Measurements from ENCODE around the gene DCXR. TPM values are rescaled to one million over a fixed set of nuclear protein-coding genes. Genes with fewer than 3 reads are reported as not detected.

Gene DCXR
- total and polyA plus RNA-seq, 2 of the 13 experiments (the other 11 are each of a cell fraction or from before 2014, with no cell fraction given): 287 to 311 TPM

- intact Hi-C loops (cut with micrococcal nuclease; ENCODE audit: unreplicated experiment): loop anchor here (1.0 kb wide), 2 partner anchors 9 to 20 kb away; no protein-coding TSS in a partner anchor
- peak; percentile 79; the same call in 1 of the 2 replicates for TF ChIP-seq KDM2A (CRISPR knock-in tag; IDR thresholded peaks at IDR 0.05; ENCODE audit: borderline replicate concordance, low read depth)
- peak; percentile 82 for TF ChIP-seq KLF12 (CRISPR knock-in tag; IDR thresholded peaks at IDR 0.05; ENCODE audit: borderline replicate concordance)
- no peak; the same call in 1 of the 2 replicates for TF ChIP-seq REL (CRISPR knock-in tag; conservative IDR thresholded peaks at IDR 0.05)
- no peak for TF ChIP-seq ZNF784 (CRISPR knock-in tag; IDR thresholded peaks at IDR 0.05; ENCODE audit: borderline replicate concordance)
- peak; percentile 100 for TF ChIP-seq HNRNPL (IDR thresholded peaks at IDR 0.05; ENCODE audit: low read depth, low read length)
- no peak; the same call in 1 of the 2 replicates for TF ChIP-seq DNMT1 (CRISPR knock-in tag; IDR thresholded peaks at IDR 0.05)
- TF ChIP-seq ZNF691 (CRISPR knock-in tag; IDR thresholded peaks at IDR 0.05; ENCODE audit: borderline replicate concordance, low read depth): peak; percentile 82; the same call in 1 of the 2 replicates
- TF ChIP-seq TCF12 (IDR thresholded peaks at IDR 0.05): no peak
- peak; percentile 98 for TF ChIP-seq TCF12 (CRISPR knock-in tag; IDR thresholded peaks at IDR 0.05)
- TF ChIP-seq THAP7 (CRISPR knock-in tag; IDR thresholded peaks at IDR 0.05): peak; percentile 76; the same call in 1 of the 2 replicates
- 0 out of 2 replicates have a peak, but pooled peaks have one; percentile 86 for TF ChIP-seq TOE1 (CRISPR knock-in tag; IDR thresholded peaks at IDR 0.05)
- TF ChIP-seq ZNF746 (CRISPR knock-in tag; IDR thresholded peaks at IDR 0.05): peak; percentile 92
- TF ChIP-seq AKNA (CRISPR knock-in tag; IDR thresholded peaks at IDR 0.05; ENCODE audit: borderline replicate concordance): 0 out of 2 replicates have a peak, but pooled peaks have one; percentile 71
- TF ChIP-seq ZNF431 (CRISPR knock-in tag; IDR thresholded peaks at IDR 0.05; ENCODE audit: borderline replicate concordance, low read depth): peak; percentile 89
- no peak for TF ChIP-seq IKZF1 (IDR thresholded peaks at IDR 0.05)
Observed at GRCh38 chr17:82000803-82001570, 36.5 kb downstream of the DCXR start.

More at GRCh38 chr17:82000803-82001570, 36.5 kb downstream of the DCXR start:
- ATAC-seq: peak; percentile 74
- in situ Hi-C loops (cut with HindIII; ENCODE audit: extremely low pct_ligation_motif_present, low pct_unique_long_range_greater_than_20kb): no loop called here
- Histone ChIP-seq H3K36me3 (replicated peaks in 1 of 2; ENCODE audit: control insufficient read depth in 1 of 2, insufficient read depth in 2 of 2, low read length in 2 of 2) (peaks cover 5 to 8% of the 10 kb centered on the region in 2 experiments; a peak in 4 of 5 replicates), H3K4me1 (ENCODE audit: insufficient read depth, low read length) (peaks cover 100% of the 10 kb centered on the region), H3K79me2 (ENCODE audit: insufficient read depth, low read length) (peaks cover 76% of the 10 kb centered on the region), H2AFZ (ENCODE audit: low read length) (no peak overlapping the region), H4K20me1 (ENCODE audit: insufficient read depth, low read length) (no peaks in the 10 kb centered on the region), H3K27me3 (ENCODE audit: control insufficient read depth in 1 of 2, insufficient read depth in 2 of 2, low read length in 2 of 2) (no peaks in the 10 kb centered on the region), H3K27ac (ENCODE audit: extremely low read length, insufficient read depth, low read length) (peak overlapping the region; percentile 95), H3K9me3 (ENCODE audit: low read length) (no peaks in the 10 kb centered on the region), H3K4me3 (replicated peaks in 1 of 3; ENCODE audit: insufficient read depth in 1 of 3, low read depth in 2 of 3, low read length in 3 of 3) (peak overlapping the region; percentile 18 to 61 (median 35); a peak in 4 of 6 replicates), H3K9ac (ENCODE audit: insufficient read depth, low read depth, low read length) (peak overlapping the region; percentile 80), H3K4me2 (ENCODE audit: low read depth, low read length) (peak overlapping the region; percentile 86)
- CTCF ChIA-PET (ENCODE audit: low intra/inter-chr PET ratio, low total read pairs): interaction anchor here (0.9 to 2.3 kb wide), 4 partner anchors 9 to 41 kb away, joined by 3 to 25 read pairs (median 8); partner anchors contain the start of genes CENPX, LRRC45 and NOTUM
- no peak for DNase-seq (ENCODE audit: low spot score)
- peak; percentile 47 for FAIRE-seq
- under 1% methylated on average over 21 of the region's 32 CpGs for WGBS (ENCODE audit: low lambda C conversion rate)
- BruUV-seq (replicated peaks): no TSS peak
- POLR2A ChIA-PET: interaction anchor here (0.6 to 16.1 kb wide), 9 partner anchors 9 to 195 kb away, joined by 3 to 470 read pairs (median 11); partner anchors contain the start of genes CENPX, LRRC45 and NOTUM
